Activated B cell treated with CpG ODN at 0.5 μM for 24 hours (primary cell): Measurements from ENCODE around the gene MS4A8. TPM values are rescaled to one million over a fixed set of nuclear protein-coding genes. Genes with fewer than 3 reads are reported as not detected.
A peak's percentile ranks its signal among the peaks of the same experiment; 100 is the strongest.
"Not testable (repeated sequence)": the region's sequence is repeated elsewhere in the genome, so short reads cannot be mapped to it uniquely, and the experiment has no call there.

ENCODE experiments used
- ATAC-seq: fragments of 200-7000 bp; cut with Tn5 transposase; one replicate; pipeline ENCODE4 v1.10.0; 2021; ENCODE audit warnings: low read depth, mild to moderate bottlenecking, moderate library complexity
- CTCF ChIA-PET: fragments of 350-600 bp; sonication (Branson Sonifier 250); formaldehyde crosslinking; loops from one replicate; lab custom pipeline; 2021; ENCODE audit warnings: antibody characterized with exemption; lab: Charles Lee
- POLR2A ChIA-PET: fragments of 350-600 bp; sonication (Branson Sonifier 250); formaldehyde crosslinking; loops from one replicate; lab custom pipeline; 2021; ENCODE audit warnings: antibody characterized with exemption; lab: Charles Lee
- DNase-seq: peaks from one replicate; pipeline ENCODE4 v3.0.0; 2022
- H3K27ac Mint-ChIP-seq: one replicate; pipeline ENCODE4 v1.8.0; 2020; ENCODE audit warnings: mixed read lengths
- H3K27me3 Mint-ChIP-seq: one replicate; pipeline ENCODE4 v1.8.0; 2021; ENCODE audit warnings: mixed read lengths
- H3K36me3 Mint-ChIP-seq: one replicate; pipeline ENCODE4 v1.8.0; 2021; ENCODE audit warnings: low read depth, mixed read lengths
- H3K4me1 Mint-ChIP-seq: one replicate; pipeline ENCODE4 v1.8.0; 2021; ENCODE audit warnings: mixed read lengths
- H3K4me3 Mint-ChIP-seq: one replicate; pipeline ENCODE4 v1.8.0; 2020; ENCODE audit warnings: mild to moderate bottlenecking, mixed read lengths
- H3K9me3 Mint-ChIP-seq: one replicate; pipeline ENCODE4 v1.8.0; 2020; ENCODE audit warnings: mixed read lengths
- CTCF ChIP-seq: fragments of 200-600 bp; IDR thresholded peaks from one replicate; pipeline ENCODE4 v1.8.0; 2022; ENCODE audit warnings: antibody characterized with exemption, mild to moderate bottlenecking
- intact Hi-C: fragments of 100-400 bp; cut with micrococcal nuclease; formaldehyde crosslinking; loops from one replicate; pipeline ENCODE4 v1.15.1; 2024
- total RNA-seq: library from RNA; stranded (reverse); gene quantifications from 2 replicates; pipeline ENCODE4 v1.2.3, GENCODE V29; 2022

Gene MS4A8
- total RNA-seq, 1 donor from 2014 or later: not detected

- peaks cover 14% of the 10 kb centered on the region for H3K27me3 Mint-ChIP-seq
- TF ChIP-seq CTCF: no peak
- intact Hi-C loops: no loop called here
- no peak for DNase-seq
- ChIA-PET CTCF (no interaction called here), POLR2A (no interaction called here)
- no peaks in the 10 kb centered on the region for H3K4me1 Mint-ChIP-seq
- H3K36me3 Mint-ChIP-seq: no peaks in the 10 kb centered on the region
- ATAC-seq: no peak
- no peaks in the 10 kb centered on the region for H3K9me3 Mint-ChIP-seq
- H3K4me3 Mint-ChIP-seq: no peak overlapping the region
- no peak overlapping the region for H3K27ac Mint-ChIP-seq
Measured at GRCh38 chr11:60711276-60711675, 11.9 kb downstream of the MS4A8 start.

GRCh38 chr11:60713423-60713822 is 14.0 kb downstream of the MS4A8 start:
- ATAC-seq, H3K36me3 Mint-ChIP-seq, intact Hi-C loops, DNase-seq, CTCF ChIA-PET, H3K9me3 Mint-ChIP-seq, H3K4me3 Mint-ChIP-seq, POLR2A ChIA-PET, H3K27ac Mint-ChIP-seq, H3K4me1 Mint-ChIP-seq: not testable (repeated sequence)
- peaks cover 20% of the 10 kb centered on the region for H3K27me3 Mint-ChIP-seq

- no peak for DNase-seq
- H3K27ac Mint-ChIP-seq: no peak overlapping the region
- peaks cover 3% of the 10 kb centered on the region for H3K9me3 Mint-ChIP-seq
- ChIA-PET CTCF (no interaction called here), POLR2A (no interaction called here)
- H3K4me3 Mint-ChIP-seq: no peak overlapping the region
- peak; percentile 69 for ATAC-seq
- peaks cover 29% of the 10 kb centered on the region for H3K27me3 Mint-ChIP-seq
- no peaks in the 10 kb centered on the region for H3K36me3 Mint-ChIP-seq
- intact Hi-C loops: no loop called here
- no peak for TF ChIP-seq CTCF
- H3K4me1 Mint-ChIP-seq: no peaks in the 10 kb centered on the region
Measured at GRCh38 chr11:60717956-60718355, 18.5 kb downstream of the MS4A8 start.

- DNase-seq (no peak), ATAC-seq (no peak)
- no peaks in the 10 kb centered on the region for H3K4me1 Mint-ChIP-seq
- no peaks in the 10 kb centered on the region for H3K36me3 Mint-ChIP-seq
- intact Hi-C loops: no loop called here
- ChIA-PET CTCF (no interaction called here), POLR2A (no interaction called here)
- no peak overlapping the region for H3K27ac Mint-ChIP-seq
- H3K4me3 Mint-ChIP-seq: no peak overlapping the region
- TF ChIP-seq CTCF: no peak
- H3K9me3 Mint-ChIP-seq: peaks cover 3% of the 10 kb centered on the region
- H3K27me3 Mint-ChIP-seq: peaks cover 24% of the 10 kb centered on the region
Measured at GRCh38 chr11:60718524-60719316, 19.3 kb downstream of the MS4A8 start.

GRCh38 chr11:60719391-60719790 is 20.0 kb downstream of the MS4A8 start:
- no peak overlapping the region for H3K27ac Mint-ChIP-seq

More at GRCh38 chr11:60719391-60719790, 20.0 kb downstream of the MS4A8 start:
- no peak for TF ChIP-seq CTCF
- intact Hi-C loops: no loop called here
- Mint-ChIP-seq H3K9me3 (peaks cover 3% of the 10 kb centered on the region), H3K4me3 (no peak overlapping the region), H3K27me3 (peaks cover 23% of the 10 kb centered on the region), H3K4me1 (no peaks in the 10 kb centered on the region), H3K36me3 (no peaks in the 10 kb centered on the region)
- CTCF ChIA-PET: no interaction called here
- POLR2A ChIA-PET: no interaction called here
- DNase-seq (no peak), ATAC-seq (no peak)
